Mesenchymal stem cell (in vitro differentiated cells and primary cell): ENCODE measurements around the gene AEN.
A peak's percentile ranks its signal among the peaks of the same experiment; 100 is the strongest.

Experiments
- DNase-seq: peaks from one replicate; pipeline ENCODE4 v3.0.0-alpha.2; 2013
- H2AFZ ChIP-seq: one replicate; pipeline ENCODE4 v1.6.1; 2013; ENCODE audit warnings: low read depth, mild to moderate bottlenecking, control low read depth, inconsistent platforms, low read length, moderate library complexity
- H2AK5ac ChIP-seq: 2 replicates; pipeline ENCODE4 v1.6.1; 2013; ENCODE audit warnings: low read length, moderate library complexity, mild to moderate bottlenecking, inconsistent platforms; ENCODE audit not compliant: severe bottlenecking
- H2BK120ac ChIP-seq: one replicate; pipeline ENCODE4 v1.6.1; 2013; ENCODE audit warnings: low read depth, mild to moderate bottlenecking, inconsistent platforms, low read length, moderate library complexity
- H2BK12ac ChIP-seq, 2 experiments: one replicate each; pipeline ENCODE4 v1.6.1; 2013; ENCODE audit warnings: inconsistent platforms in 2 of 2, low read length in 2 of 2, mild to moderate bottlenecking in 2 of 2, moderate library complexity in 2 of 2, control low read depth in 1 of 2
- H2BK15ac ChIP-seq: one replicate; pipeline ENCODE4 v1.6.1; 2013; ENCODE audit warnings: mild to moderate bottlenecking, low read depth, inconsistent platforms; ENCODE audit not compliant: poor library complexity, severe bottlenecking
- H2BK5ac ChIP-seq: 2 replicates; pipeline ENCODE4 v1.6.1; 2013; ENCODE audit warnings: low read depth, mild to moderate bottlenecking, low read length, control low read depth, inconsistent platforms; ENCODE audit not compliant: poor library complexity, severe bottlenecking
- H3K14ac ChIP-seq, 2 experiments: one replicate each; pipeline ENCODE4 v1.6.1; 2013; ENCODE audit warnings: inconsistent platforms in 2 of 2, low read length in 2 of 2, control low read depth in 1 of 2, mild to moderate bottlenecking in 1 of 2, moderate library complexity in 1 of 2
- H3K18ac ChIP-seq, 2 experiments: one replicate each; pipeline ENCODE4 v1.6.1; 2013; ENCODE audit warnings: inconsistent platforms in 2 of 2, low read length in 2 of 2, control low read depth in 1 of 2, low read depth in 1 of 2, mild to moderate bottlenecking in 1 of 2
- H3K23ac ChIP-seq, 2 experiments: one replicate each; pipeline ENCODE4 v1.6.1; 2013; ENCODE audit warnings: inconsistent platforms in 2 of 2, low read length in 2 of 2, mild to moderate bottlenecking in 2 of 2, moderate library complexity in 2 of 2, control low read depth in 1 of 2
- H3K27ac ChIP-seq: 2 replicates; pipeline ENCODE4 v1.5.1; 2013; ENCODE audit warnings: mild to moderate bottlenecking, moderate library complexity, low read length, control low read depth, inconsistent platforms; ENCODE audit not compliant: poor library complexity, severe bottlenecking
- H3K27me3 ChIP-seq, 2 experiments: 2 replicates each; pipeline versions ENCODE4 v1.6.1 to v1.7.0; 2013; ENCODE audit warnings: low read length in 2 of 2, mild to moderate bottlenecking in 2 of 2, moderate library complexity in 2 of 2, control low read depth in 1 of 2, inconsistent platforms in 1 of 2; ENCODE audit not compliant: control insufficient read depth in 1 of 2, insufficient read depth in 1 of 2
- H3K36me3 ChIP-seq, 2 experiments: 2 replicates each; pipeline versions ENCODE4 v1.6.1 to v1.7.0; 2013; ENCODE audit warnings: low read length in 2 of 2, control low read depth in 1 of 2, inconsistent platforms in 1 of 2, low read depth in 1 of 2, mild to moderate bottlenecking in 1 of 2; ENCODE audit not compliant: insufficient read depth in 2 of 2, control insufficient read depth in 1 of 2
- H3K4ac ChIP-seq, 2 experiments: one replicate each; pipeline ENCODE4 v1.6.1; 2013; ENCODE audit warnings: inconsistent platforms in 2 of 2, low read length in 2 of 2, mild to moderate bottlenecking in 2 of 2, moderate library complexity in 2 of 2, control low read depth in 1 of 2, low read depth in 1 of 2
- H3K4me1 ChIP-seq: 2 replicates; pipeline ENCODE4 v1.6.1; 2013; ENCODE audit warnings: low read depth, low read length, control low read depth; ENCODE audit not compliant: control insufficient read depth, insufficient read depth
- H3K4me2 ChIP-seq: 2 replicates; pipeline ENCODE4 v1.6.1; 2013; ENCODE audit warnings: low read length, mild to moderate bottlenecking, inconsistent platforms; ENCODE audit not compliant: poor library complexity, severe bottlenecking
- H3K4me3 ChIP-seq, 2 experiments: 2 replicates each; pipeline versions ENCODE4 v1.5.1 to v1.7.0; 2013; ENCODE audit warnings: low read length in 2 of 2, mild to moderate bottlenecking in 2 of 2, control low read depth in 1 of 2, low read depth in 1 of 2; ENCODE audit not compliant: insufficient read depth in 1 of 2
- H3K79me1 ChIP-seq: replicated peaks from 2 replicates; pipeline ENCODE4 v1.6.1; 2013; ENCODE audit warnings: mild to moderate bottlenecking, control low read depth, low read length, inconsistent platforms; ENCODE audit not compliant: poor library complexity, severe bottlenecking
- H3K9ac ChIP-seq: 2 replicates; pipeline ENCODE4 v1.7.0; 2013; ENCODE audit warnings: mild to moderate bottlenecking, low read length, moderate library complexity
- H3K9me3 ChIP-seq: 2 replicates; pipeline ENCODE4 v1.7.0; 2013; ENCODE audit warnings: mild to moderate bottlenecking, low read length; ENCODE audit not compliant: control insufficient read depth
- H4K8ac ChIP-seq: one replicate; pipeline ENCODE4 v1.6.1; 2013; ENCODE audit warnings: inconsistent platforms, mild to moderate bottlenecking, low read length, moderate library complexity
- H4K91ac ChIP-seq: one replicate; pipeline ENCODE4 v1.6.1; 2013; ENCODE audit warnings: mild to moderate bottlenecking, low read length, inconsistent platforms
- WGBS: methylation state at CpG from one replicate; pipeline ENCODE4 v1.1.7; 2013; ENCODE audit warnings: mixed read lengths; 5-methylcytosine and 5-hydroxymethylcytosine counted together

Gene AEN

GRCh38 chr15:88646088-88646405 is 24.9 kb downstream of the AEN start:
- Histone ChIP-seq H3K79me1 (no peaks in the 10 kb centered on the region), H2BK15ac (peak overlapping the region; percentile 26), H3K14ac (no peak overlapping the region), H3K36me3 (no peaks in the 10 kb centered on the region), H3K4ac (no peak overlapping the region), H3K9ac (no peak overlapping the region), H3K18ac (no peak overlapping the region), H2BK12ac (no peak overlapping the region), H4K91ac (no peak overlapping the region), H3K4me2 (no peak overlapping the region), H3K23ac (no peak overlapping the region), H2AK5ac (no peak overlapping the region), H2BK5ac (no peak overlapping the region), H4K8ac (no peak overlapping the region), H3K27ac (no peak overlapping the region), H3K4me1 (peaks cover 9% of the 10 kb centered on the region), H3K4me3 (no peak overlapping the region), H2BK120ac (no peak overlapping the region), H3K9me3 (no peaks in the 10 kb centered on the region), H3K27me3 (no peaks in the 10 kb centered on the region), H2AFZ (no peak overlapping the region)
- DNase-seq = no peak
- WGBS = no CpG with 5 or more reads among the region's 1 CpG

DNA sequence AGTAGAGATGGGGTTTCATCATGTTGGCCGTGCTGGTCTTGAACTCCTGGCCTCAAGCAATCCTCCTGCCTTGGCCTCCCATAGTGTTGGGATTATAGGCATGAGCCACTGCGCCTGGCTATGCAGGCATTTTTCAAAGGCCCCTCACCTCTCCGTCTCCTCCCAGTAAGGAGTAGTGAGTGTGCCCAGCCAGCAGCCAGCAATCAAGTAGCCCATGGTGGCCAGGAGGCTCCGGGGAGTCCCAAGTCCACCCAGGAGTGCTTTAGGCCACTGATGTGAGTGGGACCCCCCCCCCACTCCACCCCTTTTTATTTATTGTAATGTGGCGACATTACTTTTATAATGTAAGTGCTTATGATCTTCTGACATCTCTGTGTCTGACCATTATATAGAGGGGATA is 25.8 kb downstream of the AEN start:
- Histone ChIP-seq H2AK5ac (no peak overlapping the region), H3K4me1 (peaks cover 9% of the 10 kb centered on the region), H2BK15ac (no peak overlapping the region), H2BK5ac (no peak overlapping the region), H3K4me2 (no peak overlapping the region), H2BK12ac (no peak overlapping the region), H3K18ac (no peak overlapping the region), H2AFZ (no peak overlapping the region), H3K9me3 (no peaks in the 10 kb centered on the region), H3K23ac (no peak overlapping the region), H2BK120ac (no peak overlapping the region), H3K36me3 (no peaks in the 10 kb centered on the region), H3K4me3 (no peak overlapping the region), H3K27ac (no peak overlapping the region), H3K9ac (no peak overlapping the region), H3K14ac (no peak overlapping the region), H3K27me3 (no peaks in the 10 kb centered on the region), H3K79me1 (no peaks in the 10 kb centered on the region), H3K4ac (no peak overlapping the region), H4K91ac (no peak overlapping the region), H4K8ac (no peak overlapping the region)
- no peak for DNase-seq
- WGBS = 85% methylated on average over 4 of the region's 5 CpGs

GRCh38 chr15:88647351-88648105 is 26.4 kb downstream of the AEN start:
- Histone ChIP-seq H4K91ac (no peak overlapping the region), H4K8ac (no peak overlapping the region), H2BK5ac (no peak overlapping the region), H3K4me1 (peaks cover 10% of the 10 kb centered on the region), H3K36me3 (no peaks in the 10 kb centered on the region), H2AK5ac (no peak overlapping the region), H3K4ac (no peak overlapping the region), H3K9ac (no peak overlapping the region), H3K4me3 (no peak overlapping the region), H2BK120ac (no peak overlapping the region), H2BK15ac (peak overlapping the region; percentile 23), H3K79me1 (no peaks in the 10 kb centered on the region), H3K9me3 (no peaks in the 10 kb centered on the region), H3K14ac (no peak overlapping the region), H3K23ac (no peak overlapping the region), H3K27me3 (no peaks in the 10 kb centered on the region), H3K4me2 (no peak overlapping the region), H2AFZ (no peak overlapping the region), H2BK12ac (no peak overlapping the region), H3K18ac (no peak overlapping the region), H3K27ac (no peak overlapping the region)
- WGBS = 92% methylated on average over 10 of the region's 11 CpGs
- DNase-seq = no peak

- H3K4ac ChIP-seq = no peak overlapping the region
- H3K27me3 ChIP-seq = no peaks in the 10 kb centered on the region
- 86% methylated on average over 12 of the region's 12 CpGs for WGBS
- H3K79me1 ChIP-seq = no peaks in the 10 kb centered on the region
- no peak overlapping the region for H2BK12ac ChIP-seq
- H3K4me2 ChIP-seq = no peak overlapping the region
- no peak overlapping the region for H3K23ac ChIP-seq
- H2BK5ac ChIP-seq = no peak overlapping the region
- H3K4me1 ChIP-seq = peaks cover 11% of the 10 kb centered on the region
- H3K9ac ChIP-seq = no peak overlapping the region
- no peak overlapping the region for H2AFZ ChIP-seq
- peak overlapping the region in 1 of 2 experiments; percentile 4 for H3K18ac ChIP-seq
- no peak overlapping the region for H3K14ac ChIP-seq
- no peak overlapping the region for H4K8ac ChIP-seq
- H4K91ac ChIP-seq = peak overlapping the region; percentile 64
- H3K4me3 ChIP-seq = no peak overlapping the region
- no peaks in the 10 kb centered on the region for H3K36me3 ChIP-seq
- no peak overlapping the region for H3K27ac ChIP-seq
- H2AK5ac ChIP-seq = no peak overlapping the region
- H2BK15ac ChIP-seq = no peak overlapping the region
- DNase-seq = peak; percentile 29
- H2BK120ac ChIP-seq = peak overlapping the region; percentile 11
- no peaks in the 10 kb centered on the region for H3K9me3 ChIP-seq
These were observed 27.4 kb downstream of the AEN start for GRCh38 chr15:88648357-88649214.
